NCI-H2107 (cell line): Measurements from ENCODE around the gene G6PC3.

Experiments used
- DNase-seq: peaks from one replicate; lab custom pipeline; 2025; lab: John Stamatoyannopoulos, UW

G6PC3 gene

GRCh38 chr17:44123356-44124117 is 53.0 kb downstream of the G6PC3 start, which contains the start of gene HDAC5:
Gene HDAC5, minus strand, starts transcription at chr17:44123641. Its CDS starts 6,126 bp downstream, at chr17:44117515.
- peak; percentile 85 for DNase-seq

DNA sequence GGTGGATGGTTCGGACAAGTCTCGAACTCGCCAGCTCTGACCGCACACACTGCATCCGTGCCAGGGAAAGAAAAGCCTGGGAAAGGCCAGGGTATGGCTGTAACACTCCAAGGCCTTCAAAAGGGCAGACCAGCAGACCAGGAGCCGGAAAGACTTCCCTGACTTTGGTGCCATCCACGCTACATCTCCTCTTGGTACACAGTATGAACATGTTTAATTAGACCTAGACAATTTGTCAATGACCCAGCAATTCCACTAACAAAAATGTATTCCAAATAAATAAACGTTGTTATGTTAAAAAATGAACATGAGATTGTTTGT is 53.5 kb downstream of the G6PC3 start:
- no peak for DNase-seq
